ENCODE data around the gene D2HGDH. TPM values are rescaled to one million over a fixed set of nuclear protein-coding genes. Genes with fewer than 3 reads are reported as not detected.
"Not testable (repeated sequence)": the region's sequence is repeated elsewhere in the genome, so short reads cannot be mapped to it uniquely, and the experiment has no call there.

Gene D2HGDH
- total RNA-seq, 2 experiments from 2014 or later, result 26.4 to 33.0 TPM

GRCh38 chr2:241722896-241723454, 11.5 kb upstream of the D2HGDH start:
- CTCF ChIA-PET, result interaction anchor here (1.0 to 1.1 kb wide), 2 partner anchors 11 to 156 kb away, joined by 4 to 5 read pairs; partner anchors contain the start of gene D2HGDH
- POLR2A ChIA-PET, result interaction anchor here (0.6 kb wide), 1 partner anchor 16 kb away, joined by 3 read pairs; no protein-coding TSS in a partner anchor

DNA sequence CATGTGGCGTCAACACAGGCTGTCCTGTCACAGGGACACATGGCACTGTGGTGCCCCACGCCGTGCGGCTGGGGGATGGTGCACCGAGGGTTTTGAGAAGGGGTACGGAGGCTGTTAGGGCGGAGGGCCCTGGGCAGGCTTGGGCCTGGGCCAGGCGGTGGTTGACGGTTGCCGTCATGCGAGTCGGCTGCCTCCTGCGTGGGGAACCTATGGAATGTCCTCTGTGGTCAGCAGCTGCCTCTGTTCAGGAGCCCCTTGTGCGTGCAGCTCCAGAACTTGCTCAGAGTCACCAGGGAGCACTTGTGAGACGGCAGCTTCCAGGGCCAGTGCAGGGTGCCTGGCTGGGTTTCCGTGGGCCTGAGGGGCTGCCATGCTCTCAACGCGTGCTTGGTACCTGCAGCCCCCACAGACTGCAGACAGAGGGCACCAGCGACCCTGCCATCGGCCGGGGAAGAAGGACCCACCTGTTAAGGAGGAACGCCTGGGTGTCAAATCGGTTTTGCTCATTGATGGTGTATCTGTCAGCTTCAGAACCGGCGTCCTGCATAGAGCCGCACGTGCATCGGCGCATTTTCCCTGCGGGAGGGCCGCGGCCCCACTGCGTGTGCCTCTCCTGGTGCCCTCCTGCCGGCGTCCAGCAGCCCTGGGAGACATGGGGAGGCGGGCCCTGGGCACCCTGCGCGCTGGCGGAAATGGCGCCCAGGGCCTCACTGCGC, 10.0 kb upstream of the D2HGDH start:
- POLR2A ChIA-PET, result no interaction called here
- CTCF ChIA-PET, result interaction anchor here (0.9 to 1.5 kb wide), 4 partner anchors 10 to 155 kb away, joined by 3 to 5 read pairs (median 4); partner anchors contain the start of gene D2HGDH

GRCh38 chr2:241724975-241725870, 9.2 kb upstream of the D2HGDH start:
- POLR2A ChIA-PET, result no interaction called here
- CTCF ChIA-PET, result interaction anchor here (0.9 to 1.5 kb wide), 4 partner anchors 9 to 153 kb away, joined by 3 to 4 read pairs (median 3); no protein-coding TSS in a partner anchor

GRCh38 chr2:241726459-241726858, 8.0 kb upstream of the D2HGDH start:
- POLR2A ChIA-PET, result no interaction called here
- CTCF ChIA-PET, result interaction anchor here (0.9 to 1.2 kb wide), 3 partner anchors 10 to 152 kb away, joined by 3 read pairs; no protein-coding TSS in a partner anchor

DNA sequence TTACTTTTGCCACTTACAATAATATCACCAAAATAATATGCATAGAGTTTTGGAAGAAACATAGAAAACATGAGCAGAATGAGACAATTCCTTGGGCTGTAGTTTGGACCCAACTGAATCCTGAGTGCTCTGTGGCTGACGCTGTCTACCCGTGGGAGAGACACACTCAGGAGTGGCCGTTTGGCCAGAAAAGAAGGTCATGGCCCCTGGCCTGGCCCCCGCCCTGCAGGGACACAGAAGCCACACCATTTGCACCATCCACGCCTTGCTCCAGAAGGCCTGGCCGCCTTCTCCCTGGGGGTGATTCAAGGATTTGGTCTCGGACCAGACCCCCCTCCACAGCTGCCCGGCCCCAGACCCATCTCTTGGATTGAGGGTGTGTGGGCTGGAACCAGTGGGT, 6.4 kb upstream of the D2HGDH start:
- POLR2A ChIA-PET, result no interaction called here
- CTCF ChIA-PET, result no interaction called here

DNA sequence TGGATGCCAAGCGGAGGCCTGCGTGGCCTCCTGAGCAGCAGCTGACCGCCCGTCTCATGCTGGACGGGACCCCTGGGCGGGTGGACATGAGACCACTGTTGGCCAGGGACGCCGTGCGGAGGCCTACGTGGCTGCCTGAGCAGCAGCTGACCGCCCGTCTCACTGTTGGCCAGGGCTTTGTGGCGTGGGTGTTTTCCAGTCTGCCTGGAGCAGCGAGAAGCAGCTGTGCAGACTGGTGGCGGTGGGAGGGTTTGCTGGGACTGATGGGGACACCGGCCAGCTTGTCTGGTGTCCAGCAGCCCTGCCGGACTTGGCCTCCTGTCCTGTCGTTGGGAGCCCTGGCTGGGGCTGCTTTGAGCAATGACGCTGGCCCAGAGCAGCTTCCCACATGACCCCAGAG, 5.8 kb upstream of the D2HGDH start:
- ChIA-PET POLR2A (no interaction called here), CTCF (no interaction called here)

DNA sequence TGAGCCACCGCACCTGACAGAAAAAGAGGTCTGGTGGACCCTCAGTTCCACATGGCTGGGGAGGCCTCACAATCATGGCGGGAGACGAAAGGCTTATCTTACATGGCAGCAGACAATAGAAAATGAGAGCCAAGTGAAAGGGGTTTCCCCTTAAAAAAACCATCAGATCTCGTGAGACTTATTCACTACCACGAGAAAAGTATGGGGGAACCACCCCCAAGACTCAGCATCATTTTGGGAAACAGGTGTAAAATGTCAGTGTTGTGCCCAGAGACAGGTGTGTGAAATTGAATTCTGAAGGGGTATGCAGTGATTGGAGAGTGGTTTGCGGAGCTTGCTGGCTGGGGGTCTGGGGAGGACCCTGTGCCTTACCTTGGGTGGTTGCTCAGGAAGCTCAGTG, 4.6 kb upstream of the D2HGDH start:
- POLR2A ChIA-PET, result no interaction called here
- CTCF ChIA-PET, result interaction anchor here (0.6 kb wide), 1 partner anchor 18 kb away, joined by 3 read pairs; no protein-coding TSS in a partner anchor

- POLR2A ChIA-PET, result no interaction called here
Measured at GRCh38 chr2:241730671-241731293, 3.6 kb upstream of the D2HGDH start.

DNA sequence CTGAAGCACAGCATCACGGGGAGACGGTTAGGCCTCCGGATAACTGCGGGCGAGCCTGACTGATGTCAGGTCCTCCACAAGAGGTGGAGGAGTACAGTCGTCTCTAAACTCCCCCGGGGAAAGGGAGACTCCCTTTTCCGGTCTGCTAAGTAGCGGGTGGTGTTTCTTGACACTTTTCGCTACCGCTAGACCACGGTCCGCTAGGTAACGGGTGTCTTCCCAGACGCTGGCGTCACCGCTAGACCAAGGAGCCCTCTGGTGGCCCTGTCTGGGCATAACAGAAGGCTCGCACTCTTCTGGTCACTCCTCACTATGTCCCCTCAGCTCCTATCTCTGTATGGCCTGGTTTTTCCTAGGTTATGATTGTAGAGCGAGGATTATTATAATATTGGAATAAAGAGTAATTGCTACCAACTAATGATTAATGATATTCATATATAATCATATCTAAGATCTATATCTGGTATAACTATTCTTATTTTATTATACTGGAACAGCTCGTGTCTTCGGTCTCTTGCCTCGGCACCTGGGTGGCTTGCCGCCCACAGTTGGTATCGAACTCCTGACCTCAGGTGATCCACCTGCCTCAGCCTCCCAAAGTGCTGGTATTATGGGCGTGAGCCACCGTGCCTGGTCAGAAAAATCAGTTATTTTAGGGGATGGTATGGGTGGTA, 1.8 kb upstream of the D2HGDH start:
- POLR2A ChIA-PET, result not testable (repeated sequence)
- CTCF ChIA-PET, result interaction anchor here (0.8 to 2.3 kb wide), 3 partner anchors 145 to 146 kb away, joined by 4 to 11 read pairs (median 4); no protein-coding TSS in a partner anchor

More at GRCh38 chr2:241730671-241731293, 3.6 kb upstream of the D2HGDH start:
- CTCF ChIA-PET, result interaction anchor here (1.1 kb wide), 1 partner anchor 9 kb away, joined by 3 read pairs; no protein-coding TSS in a partner anchor

- POLR2A ChIA-PET, result interaction anchor here (0.6 to 1.8 kb wide), 4 partner anchors 30 to 427 kb away, joined by 4 to 14 read pairs (median 6); partner anchors contain the start of genes ING5 and RTP5
- CTCF ChIA-PET, result interaction anchor here (0.6 to 2.3 kb wide), 8 partner anchors 10 to 145 kb away, joined by 3 to 11 read pairs (median 4); partner anchors contain the start of gene DTYMK
Measured at GRCh38 chr2:241733391-241734207, 831 bp upstream of the D2HGDH start.

GRCh38 chr2:241734208-241734466, 293 bp upstream of the D2HGDH start:
- ChIA-PET POLR2A (interaction anchor here (1.2 to 1.8 kb wide), 3 partner anchors 29 to 135 kb away, joined by 5 to 14 read pairs (median 6); partner anchors contain the start of genes ING5 and RTP5), CTCF (interaction anchor here (0.6 to 2.3 kb wide), 6 partner anchors 10 to 145 kb away, joined by 3 to 11 read pairs (median 4); partner anchors contain the start of gene DTYMK)

- CTCF ChIA-PET, result interaction anchor here (1.1 to 1.3 kb wide), 2 partner anchors 34 to 142 kb away, joined by 3 to 4 read pairs; partner anchors contain the start of gene ING5
Measured at GRCh38 chr2:241736111-241736510, 1.7 kb downstream of the D2HGDH start.

DNA sequence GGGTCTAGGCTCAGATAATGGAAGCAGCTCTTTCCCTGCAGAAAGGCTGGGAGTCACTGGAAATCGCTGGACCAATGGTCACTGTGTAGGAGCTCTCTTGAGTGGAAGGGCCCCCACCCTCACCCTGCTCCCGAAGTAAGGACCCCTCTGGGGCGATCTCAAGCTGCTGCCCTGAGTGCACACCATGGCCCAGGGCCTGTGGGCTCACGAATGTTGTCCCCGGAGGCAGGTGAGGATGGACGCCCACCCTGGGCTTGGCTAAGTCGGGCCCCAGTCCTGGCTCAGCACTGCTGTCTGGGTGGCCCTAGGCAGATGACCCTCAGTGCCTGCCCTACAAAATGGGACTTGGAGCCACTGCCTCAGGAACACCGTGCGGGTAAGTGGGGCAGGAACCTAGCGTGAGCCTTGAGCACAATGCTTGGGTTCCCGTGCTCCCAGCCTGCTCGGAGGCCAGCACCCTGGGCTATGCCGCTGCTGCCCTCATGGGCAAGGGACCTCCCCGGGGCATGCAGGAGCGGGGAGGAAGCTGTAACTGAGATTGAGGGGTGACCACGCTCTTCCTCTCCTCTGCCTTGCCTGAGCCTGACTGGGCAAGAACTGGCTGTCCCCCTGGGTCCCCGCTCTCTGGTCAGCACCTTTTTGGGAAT, 3.7 kb downstream of the D2HGDH start:
- ChIA-PET POLR2A (interaction anchor here (0.6 kb wide), 1 partner anchor 106 kb away, joined by 3 read pairs; no protein-coding TSS in a partner anchor), CTCF (no interaction called here)

More at GRCh38 chr2:241736111-241736510, 1.7 kb downstream of the D2HGDH start:
- POLR2A ChIA-PET, result no interaction called here

DNA sequence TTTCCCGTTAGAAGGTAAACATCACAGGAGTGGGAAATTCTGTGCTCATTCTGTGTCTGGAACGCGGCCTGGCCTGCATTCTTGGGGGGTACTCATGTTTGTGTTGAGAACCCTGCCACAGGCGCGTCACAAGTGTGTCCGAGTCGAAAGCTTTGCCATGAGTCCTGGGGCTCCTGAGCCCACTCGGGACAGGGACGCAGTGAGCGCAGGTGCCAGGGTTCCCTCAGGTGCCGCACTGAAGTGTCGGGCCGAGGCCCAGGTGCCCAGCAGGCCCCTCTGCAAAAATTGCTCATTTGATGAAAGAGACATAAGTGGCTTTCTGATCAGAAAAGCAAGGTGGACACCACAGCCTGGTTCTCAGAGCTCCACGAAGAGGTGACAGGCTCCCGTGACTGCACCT, 4.7 kb downstream of the D2HGDH start:
- POLR2A ChIA-PET, result interaction anchor here (1.1 kb wide), 1 partner anchor 130 kb away, joined by 3 read pairs; the partner anchor contains the start of gene RTP5
- CTCF ChIA-PET, result interaction anchor here (2.2 kb wide), 1 partner anchor 24 kb away, joined by 13 read pairs; no protein-coding TSS in a partner anchor

DNA sequence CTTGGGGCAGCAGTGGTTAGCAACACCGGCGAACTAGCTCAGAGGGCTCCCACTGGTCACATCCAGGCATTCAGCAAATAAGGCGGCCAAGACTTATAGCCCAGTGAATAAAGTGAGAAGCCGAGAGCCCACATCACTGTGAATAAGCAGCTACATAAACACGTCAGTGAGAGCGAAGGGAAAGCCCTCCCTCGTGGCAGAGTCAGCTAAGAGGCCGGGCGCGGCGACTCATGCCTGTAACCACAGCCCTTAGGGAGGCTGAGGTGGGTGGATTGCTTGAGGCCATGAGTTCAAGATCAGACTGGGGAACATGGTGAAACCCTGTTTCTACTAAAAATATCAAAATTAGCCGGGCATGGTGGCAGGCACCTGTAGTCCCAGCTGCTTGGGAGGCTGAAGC, 5.2 kb downstream of the D2HGDH start:
- ChIA-PET POLR2A (interaction anchor here (0.7 to 1.4 kb wide), 3 partner anchors 37 to 129 kb away, joined by 3 to 4 read pairs (median 3); partner anchors contain the start of genes DTYMK, ING5 and RTP5), CTCF (interaction anchor here (0.7 to 2.2 kb wide), 3 partner anchors 8 to 120 kb away, joined by 3 to 13 read pairs (median 3); partner anchors contain the start of gene PDCD1)

- ChIA-PET POLR2A (interaction anchor here (0.7 to 1.3 kb wide), 3 partner anchors 21 to 103 kb away, joined by 3 to 8 read pairs (median 4); no protein-coding TSS in a partner anchor), CTCF (interaction anchor here (0.7 to 2.2 kb wide), 6 partner anchors 22 to 138 kb away, joined by 3 to 13 read pairs (median 4); partner anchors contain the start of gene PDCD1)
Measured at GRCh38 chr2:241741016-241741415, 6.6 kb downstream of the D2HGDH start.
